HG03354 (cell line): ENCODE results near the gene GLYAT.

ENCODE experiments used
- ATAC-seq: cut with Tn5 transposase; IDR thresholded peaks from one replicate; pipeline ENCODE4 v1.9.1; 2021; ENCODE audit warnings: mild to moderate bottlenecking; ENCODE audit not compliant: unreplicated experiment, poor library complexity, severe bottlenecking

GLYAT gene, protein sequence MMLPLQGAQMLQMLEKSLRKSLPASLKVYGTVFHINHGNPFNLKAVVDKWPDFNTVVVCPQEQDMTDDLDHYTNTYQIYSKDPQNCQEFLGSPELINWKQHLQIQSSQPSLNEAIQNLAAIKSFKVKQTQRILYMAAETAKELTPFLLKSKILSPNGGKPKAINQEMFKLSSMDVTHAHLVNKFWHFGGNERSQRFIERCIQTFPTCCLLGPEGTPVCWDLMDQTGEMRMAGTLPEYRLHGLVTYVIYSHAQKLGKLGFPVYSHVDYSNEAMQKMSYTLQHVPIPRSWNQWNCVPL

DNA sequence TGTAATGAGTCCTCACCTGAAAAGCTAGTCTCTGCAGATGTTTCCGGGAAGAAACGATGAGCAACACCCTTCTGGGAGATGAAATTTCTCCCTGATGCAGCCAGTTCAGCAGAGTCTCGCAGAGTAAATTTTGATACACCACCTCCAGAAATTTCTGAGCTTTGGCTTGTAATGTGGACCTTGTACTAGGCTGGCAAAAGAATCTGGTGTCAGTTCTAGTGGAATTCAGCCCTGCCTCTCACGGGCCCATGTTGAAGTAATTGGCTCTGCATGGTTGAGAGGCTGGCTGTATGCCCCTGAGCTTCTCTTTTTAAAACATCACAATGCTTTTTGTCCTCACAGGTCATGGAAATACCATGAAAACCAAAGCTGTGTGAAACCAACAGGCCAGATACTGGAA, at the start of gene GLYAT:
Gene GLYAT, minus strand, starts transcription at position 125 of the 400 bp plus-strand sequence. CDS start 7,447 bp downstream, outside the sequence.
- no peak for ATAC-seq

DNA sequence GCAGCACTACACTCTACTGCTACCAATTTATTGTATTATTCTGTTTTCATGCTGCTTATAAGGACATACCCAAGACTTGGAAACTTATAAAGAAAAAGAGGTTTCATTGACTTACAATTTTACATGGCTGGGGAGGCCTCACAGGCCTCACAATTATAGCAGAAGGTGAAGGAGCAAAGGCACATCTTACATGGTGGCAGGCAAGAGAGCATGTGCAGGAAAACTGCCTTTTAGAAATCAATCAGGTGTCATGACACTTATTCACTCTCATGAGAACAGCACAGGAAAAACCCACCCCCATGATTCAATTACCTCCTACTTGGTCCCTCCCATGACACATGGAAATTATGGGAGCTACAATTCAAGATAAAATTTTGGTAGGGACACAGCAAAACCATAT, 49.6 kb upstream of the GLYAT start:
- ATAC-seq = no peak

DNA sequence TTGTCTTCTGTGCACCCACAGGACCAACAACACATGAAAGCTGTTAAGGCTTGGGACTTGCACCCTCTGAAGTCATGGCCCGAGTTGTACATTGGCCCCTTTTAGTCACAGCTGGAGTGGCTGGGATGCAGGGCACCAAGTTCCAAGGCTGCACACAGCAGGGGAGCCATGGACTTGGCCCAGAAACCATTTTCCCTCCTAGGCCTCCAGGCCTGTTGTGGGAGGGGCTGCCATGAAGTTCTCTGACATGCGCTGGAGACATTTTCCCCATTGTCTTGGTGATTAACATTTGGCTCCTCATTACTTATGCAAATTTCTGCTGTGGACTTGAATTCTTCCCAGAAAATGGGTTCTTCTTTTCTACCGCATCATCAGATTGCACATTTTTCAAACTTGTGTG, 48.8 kb upstream of the GLYAT start:
- ATAC-seq = no peak

DNA sequence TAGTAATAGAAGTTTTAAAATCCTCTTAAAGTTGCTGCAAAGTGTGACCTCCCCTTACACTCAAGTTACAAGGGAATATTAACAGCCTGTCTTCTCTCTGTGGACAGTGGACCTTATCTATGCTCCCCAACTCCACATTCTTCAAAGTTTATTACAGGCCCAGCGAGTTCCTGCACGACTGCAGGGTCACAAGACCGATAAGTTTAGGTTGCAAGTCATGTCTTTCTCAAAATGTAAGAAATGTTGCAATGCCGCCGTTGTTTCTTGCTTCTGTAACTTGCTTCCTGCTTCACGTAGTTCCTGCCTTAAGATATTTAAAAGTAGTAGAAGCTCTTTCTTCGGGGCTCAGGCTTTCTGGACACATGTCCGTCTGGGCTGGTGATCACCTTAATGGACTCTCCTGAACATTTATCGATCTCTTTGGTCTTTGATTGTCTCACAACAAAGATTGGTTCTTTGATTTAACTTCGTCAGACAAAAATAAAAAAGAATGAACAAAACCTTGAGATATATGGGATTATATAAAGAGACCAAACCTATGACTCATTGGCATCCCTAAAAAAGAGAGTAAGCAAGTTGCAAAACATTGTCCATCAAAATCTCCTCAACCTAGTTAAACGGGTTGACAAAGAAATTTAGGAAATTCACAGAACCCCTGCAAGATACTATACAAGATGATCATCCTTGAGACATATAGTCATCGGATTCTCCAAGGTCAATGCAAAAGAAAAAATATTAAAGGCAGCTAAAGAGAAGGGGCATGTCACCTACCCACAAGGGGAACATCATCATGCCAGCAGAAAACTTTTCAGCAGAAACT, 45.4 kb upstream of the GLYAT start:
- no peak for ATAC-seq

DNA sequence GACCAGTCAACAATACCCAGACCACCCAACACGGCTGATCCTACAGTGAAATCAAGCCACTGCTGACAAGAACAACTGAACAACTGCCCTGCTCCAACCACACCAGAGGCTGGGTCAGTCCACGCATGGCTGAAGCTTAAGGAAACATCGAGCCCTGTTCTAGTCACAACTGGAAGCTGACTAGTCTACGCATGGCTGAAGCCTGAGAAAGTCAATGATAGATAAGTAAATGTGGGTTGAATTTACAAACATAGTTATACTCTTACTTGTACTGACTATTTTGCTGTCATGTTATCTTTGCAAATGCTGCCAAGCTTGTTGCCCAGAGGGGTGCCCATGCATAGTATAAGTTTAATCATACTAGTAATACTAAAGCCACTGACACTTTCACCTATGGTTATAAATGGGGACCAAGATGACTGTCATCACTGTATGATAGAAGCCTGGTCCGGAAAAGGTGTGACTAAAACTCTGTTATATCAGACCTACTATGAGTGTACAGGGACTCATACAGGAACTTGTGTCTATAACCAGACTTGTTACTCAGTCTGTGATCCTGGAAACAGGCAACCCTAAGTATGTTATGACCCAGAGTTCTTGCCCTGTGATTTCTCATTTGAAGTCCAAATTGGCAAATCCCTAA, 43.4 kb upstream of the GLYAT start:
- ATAC-seq = no peak

DNA sequence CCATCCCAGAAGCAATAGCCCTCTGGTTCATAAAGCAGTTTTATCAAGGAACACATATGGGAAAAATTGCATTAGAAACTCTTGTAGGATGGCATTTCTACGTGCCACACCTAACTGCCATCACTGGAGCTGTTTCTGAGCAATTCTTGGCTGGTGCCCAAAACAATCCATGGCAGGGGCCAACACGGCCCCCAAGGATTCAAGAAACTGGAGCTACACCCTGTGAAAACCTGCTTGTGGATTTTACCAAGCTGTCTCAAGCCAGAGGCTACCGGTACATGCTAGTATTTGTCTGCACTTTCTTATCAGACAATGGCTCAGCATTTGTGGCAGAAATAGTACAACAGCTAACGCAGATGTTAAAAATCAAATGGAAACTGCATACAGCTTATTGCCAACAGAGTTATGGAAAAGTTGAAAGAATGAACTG, 42.4 kb upstream of the GLYAT start:
- no peak for ATAC-seq

DNA sequence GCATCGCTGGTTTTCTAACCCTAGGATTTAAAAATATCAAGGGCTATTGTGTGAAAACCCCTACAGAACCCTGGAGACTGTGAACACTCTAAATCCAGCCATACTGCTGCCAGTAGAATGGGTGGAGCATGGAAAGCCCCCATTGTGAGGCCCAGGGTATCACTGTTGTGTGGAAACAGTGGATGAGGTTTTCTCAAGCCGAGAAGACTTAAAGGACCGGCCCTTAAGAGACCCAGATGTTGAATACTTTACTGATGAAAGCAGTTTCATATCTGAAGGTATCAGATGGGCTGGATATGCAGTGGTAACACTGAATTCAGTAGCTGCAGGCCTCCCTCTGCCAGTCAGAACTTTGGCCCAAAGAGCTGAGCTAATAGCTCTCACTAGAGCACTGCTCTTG, 41.6 kb upstream of the GLYAT start:
- ATAC-seq = no peak

DNA sequence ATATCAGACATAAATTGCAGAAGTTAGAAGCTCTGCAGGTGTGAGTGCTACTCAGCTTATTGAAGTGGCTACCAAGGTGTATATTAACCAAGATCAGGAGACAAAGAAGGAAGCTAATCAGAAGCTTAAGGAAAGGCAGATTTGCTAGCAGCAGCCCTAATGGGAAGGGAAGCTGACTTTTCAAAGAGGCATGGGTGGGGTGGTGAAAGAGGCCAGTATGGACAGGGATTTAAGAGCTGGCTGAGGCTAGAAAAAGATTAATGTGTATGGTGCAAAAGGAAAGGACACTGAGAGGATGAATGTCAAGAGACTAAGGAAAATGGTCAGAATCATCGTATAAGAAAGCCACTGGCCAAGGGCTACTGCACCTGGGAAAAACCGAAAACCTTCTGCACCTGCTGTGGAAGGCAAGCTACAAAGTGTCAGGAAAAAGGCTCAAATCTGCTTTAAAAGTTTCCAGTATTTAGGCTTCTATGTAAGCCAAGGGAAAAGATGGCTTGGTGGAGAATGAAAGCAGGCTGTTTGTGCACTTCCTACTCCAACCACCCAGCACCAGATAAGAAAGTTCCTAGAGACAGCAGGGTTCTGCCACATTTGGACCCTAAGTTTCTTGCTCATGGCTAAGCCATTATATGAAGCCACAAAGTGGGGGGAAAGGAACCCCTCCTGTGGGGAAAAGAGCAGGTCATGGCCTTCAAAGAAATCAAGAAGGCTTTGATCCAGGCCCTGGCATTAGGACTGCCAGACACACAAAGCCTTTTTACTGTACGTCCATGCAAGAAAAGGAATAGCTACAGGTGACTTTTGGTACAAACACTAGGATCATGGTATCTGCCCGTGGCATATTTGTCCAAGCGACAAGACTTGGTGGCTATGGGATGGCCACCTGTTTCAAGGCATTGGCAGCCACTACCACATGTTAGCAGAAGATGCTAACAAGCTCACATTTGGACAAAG, 40.9 kb upstream of the GLYAT start:
- no peak for ATAC-seq

DNA sequence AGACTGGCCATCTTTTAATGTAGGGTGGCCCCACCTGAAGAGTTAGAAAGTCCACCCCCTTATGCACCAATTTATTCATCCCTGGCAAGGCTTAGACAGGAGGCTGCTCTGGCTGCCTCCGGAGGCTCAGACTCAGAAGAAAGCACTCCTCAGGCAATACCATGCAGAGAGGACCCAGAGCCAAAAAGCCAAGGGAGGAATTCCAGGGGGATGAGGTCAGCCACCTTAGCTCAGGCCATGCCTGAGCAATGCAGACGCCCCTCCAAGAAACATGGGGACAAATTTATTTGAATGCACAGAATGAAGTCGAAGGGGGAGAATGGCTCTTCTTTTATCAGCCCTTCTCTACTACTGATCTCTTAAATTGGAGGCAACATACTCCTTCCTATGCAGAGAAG, 39.7 kb upstream of the GLYAT start:
- no peak for ATAC-seq

DNA sequence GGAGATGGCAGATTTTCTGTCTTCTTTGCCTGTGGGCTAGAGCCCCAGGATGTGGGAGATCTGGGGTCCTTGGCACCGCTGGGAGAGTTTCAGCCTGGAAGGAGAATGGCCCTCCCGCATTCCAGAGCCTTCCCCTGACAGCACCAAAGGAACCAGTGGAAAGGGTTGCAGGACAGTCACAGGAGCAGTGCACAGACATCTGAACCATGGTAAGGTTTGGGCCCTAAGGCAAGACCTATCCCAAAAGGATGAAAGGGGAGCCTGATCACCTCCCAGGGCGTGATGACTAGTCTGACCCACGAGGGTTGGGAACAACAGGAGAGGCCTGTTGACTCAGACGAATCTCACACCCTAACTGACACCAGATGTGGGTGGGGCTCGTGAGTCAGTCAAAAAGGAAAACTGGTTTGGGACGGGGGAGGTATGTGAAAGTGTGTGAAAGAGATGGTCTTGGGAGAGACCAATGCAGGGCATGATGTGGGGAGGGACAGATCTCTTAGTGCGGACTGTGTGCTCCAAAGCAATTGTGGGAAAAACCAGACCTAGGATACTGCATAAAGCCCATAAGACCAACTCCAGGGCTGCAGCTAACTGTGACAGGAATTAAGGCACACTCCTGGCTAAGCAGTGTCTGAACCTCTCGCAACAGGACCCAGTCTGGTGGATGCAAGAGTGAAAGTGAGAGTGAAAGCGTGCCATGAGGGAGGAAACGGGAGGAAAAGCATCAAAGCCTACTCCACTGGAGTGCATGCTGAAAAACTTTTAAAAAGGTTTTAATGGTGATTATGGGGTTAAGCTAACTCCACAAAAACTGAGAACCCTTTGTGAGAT, 39.1 kb upstream of the GLYAT start:
- ATAC-seq = no peak

DNA sequence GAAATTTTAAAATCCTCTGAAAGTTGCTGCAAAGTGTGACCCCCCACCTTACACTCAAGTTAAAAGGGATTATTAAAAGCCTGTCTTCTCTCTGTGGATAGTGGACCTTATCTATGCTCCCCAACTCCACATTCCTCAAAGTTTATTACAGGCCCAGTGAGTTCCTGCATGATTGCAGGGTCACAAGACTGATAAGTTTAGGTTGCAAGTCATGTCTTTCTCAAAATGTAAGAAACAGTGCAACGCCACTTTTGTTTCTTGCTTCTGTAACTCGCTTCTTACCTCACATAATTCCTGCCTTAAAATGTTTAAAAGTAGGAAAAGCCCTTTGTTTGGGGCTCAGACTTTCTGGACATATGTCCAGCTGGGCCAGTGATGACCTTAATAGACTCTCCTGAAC, 38.4 kb upstream of the GLYAT start:
- ATAC-seq = no peak

DNA sequence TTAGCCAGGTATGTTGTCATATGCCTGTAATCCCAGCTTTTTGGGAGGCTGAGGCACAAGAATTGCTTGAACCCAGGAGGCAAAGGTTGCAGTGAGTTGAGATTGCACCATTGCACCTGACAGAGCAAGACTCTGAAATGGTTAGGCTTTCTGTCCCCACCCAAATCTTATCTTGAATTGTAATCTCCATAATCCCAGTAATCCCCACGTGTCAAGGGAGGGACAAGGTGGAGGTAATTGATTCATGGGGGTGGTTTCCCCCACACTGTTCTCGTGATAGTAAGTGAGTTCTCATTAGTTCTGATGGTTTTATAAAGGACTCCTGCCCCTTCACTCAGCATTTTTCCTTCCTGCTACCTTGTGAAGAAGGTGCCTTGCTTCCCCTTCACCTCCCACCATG, 37.6 kb upstream of the GLYAT start:
- ATAC-seq = no peak

DNA sequence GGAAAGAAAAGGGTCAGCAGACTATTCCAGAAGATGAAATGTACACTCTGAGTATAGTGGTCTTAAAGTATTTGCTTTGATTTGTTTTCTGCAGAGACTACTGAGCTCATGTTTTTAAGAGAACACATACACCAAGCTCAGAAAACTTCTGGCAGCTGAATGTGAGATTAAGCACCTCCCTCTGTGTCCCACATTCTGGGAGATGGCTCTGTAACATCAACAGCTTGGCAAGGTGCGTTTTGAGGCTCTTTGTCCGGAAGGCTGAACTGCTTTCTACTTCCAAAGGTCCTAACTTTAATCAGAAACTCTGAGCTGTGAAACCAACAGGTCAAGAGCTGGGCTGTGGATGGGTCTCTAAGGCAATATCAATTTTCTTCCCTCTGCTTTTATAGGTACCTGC, 36.4 kb upstream of the GLYAT start:
- ATAC-seq = no peak

DNA sequence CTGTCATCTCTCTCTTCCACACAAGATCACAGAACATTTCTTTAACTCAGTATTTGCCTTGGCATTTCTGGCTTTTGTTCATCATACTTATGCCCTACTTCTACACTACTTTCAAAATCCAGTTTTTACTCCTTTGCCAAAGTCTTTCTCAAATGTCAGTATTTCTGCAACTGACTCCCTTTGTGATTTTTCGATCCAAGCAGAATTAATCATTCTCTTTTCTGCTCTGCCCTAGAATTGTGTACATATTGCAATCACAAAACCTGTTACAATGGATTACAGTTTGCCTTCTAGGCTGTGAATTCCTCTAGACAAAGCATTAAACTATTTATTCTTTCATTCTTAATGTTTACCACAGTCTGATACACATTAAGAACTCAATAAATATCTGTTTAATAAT, 33.3 kb upstream of the GLYAT start:
- ATAC-seq = no peak

DNA sequence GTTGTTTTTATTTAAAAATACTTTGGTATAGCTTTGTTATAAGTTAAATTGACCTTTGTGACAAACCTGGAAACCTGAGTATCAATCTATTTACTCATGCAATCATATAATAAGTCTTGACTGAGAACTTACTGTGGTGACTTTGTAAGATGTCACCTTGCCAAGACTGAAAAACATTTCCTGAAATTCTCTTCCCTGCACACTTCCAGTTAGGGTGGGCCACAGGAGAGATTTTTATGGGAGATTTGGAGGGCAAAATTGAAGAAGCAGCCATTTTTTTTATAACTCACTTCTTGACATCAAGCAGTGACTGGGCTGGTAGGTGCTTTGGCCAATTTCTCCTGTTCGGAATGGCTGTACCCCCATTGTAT, 31.4 kb upstream of the GLYAT start:
- ATAC-seq = no peak

DNA sequence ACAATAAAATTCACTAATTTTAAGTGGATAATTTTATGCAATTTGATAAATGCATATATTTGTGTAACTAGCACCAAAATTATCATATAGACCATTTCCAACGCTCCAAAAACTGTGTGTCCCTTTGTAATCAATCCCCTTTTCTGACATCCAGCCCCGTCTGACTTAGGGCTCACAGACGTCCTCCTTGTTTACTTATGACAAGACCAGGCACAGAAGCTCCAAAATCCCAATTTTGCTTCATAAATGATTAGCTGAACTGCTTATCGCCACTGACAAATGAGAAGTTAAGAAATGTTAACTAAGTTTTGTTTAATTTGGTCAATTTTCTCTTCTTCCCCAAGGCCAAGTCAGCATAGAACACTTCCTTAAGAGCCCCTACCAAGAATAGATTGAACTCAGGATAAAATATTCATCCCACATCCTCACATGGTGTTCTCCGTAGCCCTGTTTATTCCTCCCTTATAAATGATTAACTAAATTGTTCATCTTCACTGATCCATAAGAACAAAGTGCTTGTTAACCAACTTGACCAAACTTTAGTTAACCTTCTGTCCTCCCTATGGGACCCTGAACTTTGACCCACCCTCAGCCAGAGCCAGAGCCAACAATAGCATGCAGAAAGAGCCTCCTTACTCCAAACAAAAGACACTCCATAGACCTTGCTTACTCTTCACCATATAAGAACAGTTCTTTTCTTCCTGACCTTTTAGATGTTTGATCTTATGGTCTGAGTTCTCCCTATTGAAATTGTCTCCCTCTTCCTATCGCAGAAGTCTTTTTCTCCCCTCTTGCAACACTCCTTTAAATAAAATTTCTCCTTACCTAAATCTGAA, 30.8 kb upstream of the GLYAT start:
- no peak for ATAC-seq

DNA sequence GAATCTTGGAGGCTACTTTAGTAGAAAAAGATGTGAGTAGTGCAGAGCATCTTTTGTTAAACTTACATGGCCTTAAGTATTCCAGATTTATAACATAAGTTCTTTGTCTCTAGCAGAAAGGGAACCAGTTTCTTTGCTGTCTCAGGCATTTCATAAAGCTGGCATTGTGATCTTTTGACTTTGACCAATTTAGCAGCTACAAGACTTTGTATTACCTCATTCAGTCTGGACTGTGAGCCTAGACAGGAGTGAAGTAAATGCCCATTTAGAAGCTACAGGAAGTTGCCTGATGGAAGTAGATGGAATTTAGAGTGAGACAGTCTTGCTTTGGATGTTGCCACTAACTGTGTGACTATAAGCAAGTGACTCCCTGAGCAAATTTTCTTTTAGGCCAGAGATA, 25.7 kb upstream of the GLYAT start:
- no peak for ATAC-seq

DNA sequence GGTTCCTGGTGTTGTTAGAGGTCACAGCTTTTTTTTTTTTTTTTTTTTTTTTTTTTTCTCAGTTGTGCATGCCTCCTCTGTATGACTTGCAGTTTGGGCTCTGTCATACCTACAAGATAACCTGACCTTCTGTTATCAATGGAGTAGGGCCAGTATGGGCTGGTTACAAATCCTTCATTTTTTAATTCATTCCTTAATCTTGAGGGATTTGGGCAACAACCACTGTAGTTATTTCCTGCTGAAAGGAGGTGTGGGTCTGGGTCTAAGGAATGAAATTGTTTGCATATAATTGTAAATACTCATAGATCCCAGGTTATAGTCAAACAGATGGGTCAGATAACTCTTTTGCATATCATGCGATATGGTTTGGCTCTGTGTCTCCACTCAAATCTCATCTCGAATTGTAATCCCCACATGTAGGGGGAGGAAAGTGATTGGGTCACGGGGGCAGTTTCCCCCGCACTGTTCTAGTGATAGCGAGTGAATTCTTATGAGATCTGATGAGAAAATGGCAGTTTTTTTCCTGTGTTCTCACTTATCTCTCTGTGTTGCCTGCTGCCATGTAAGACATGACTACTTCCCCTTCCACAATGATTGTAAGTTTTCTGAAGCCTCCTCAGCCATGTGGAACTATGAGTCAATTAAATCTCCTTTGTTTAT, 14.1 kb upstream of the GLYAT start:
- ATAC-seq = no peak
